ENCODE data around the gene ERO1B.

DNA sequence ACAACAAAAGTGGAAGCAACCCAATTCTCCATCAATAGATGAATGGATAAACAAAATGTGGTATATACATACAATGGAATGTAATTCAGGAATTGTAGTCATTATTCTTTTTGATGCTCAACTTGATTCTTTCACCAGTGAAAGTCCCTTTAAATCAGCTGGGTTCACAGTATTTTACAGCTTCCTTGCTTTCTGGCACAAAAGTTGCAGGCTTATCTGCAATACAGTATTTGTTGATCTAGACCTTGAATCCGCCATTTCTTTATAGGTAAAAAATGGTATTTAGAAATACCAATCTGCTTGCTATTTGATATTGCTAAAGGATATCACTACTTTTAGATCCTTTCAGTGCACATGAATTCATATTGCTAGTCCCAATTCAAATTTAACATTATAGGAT, 44.7 kb upstream of the ERO1B start:
- no peak for TF ChIP-seq CTCF (IDR thresholded peaks at IDR 0.05)
- TF ChIP-seq POLR2A (IDR thresholded peaks at IDR 0.05), result no peak
